BLaER1 treated with 17β-estradiol and CSF1 and Interleukin-3, amounts not matched to agents 10 nM and 100 nM (cell line): ENCODE results near the gene ATF6.

Experiments
- H3K27ac ChIP-seq, 11 experiments: shearing (Covaris generic); formaldehyde crosslinking; 2 replicates each; pipeline ENCODE4 v1.8.1; 2022
- H3K27me3 ChIP-seq, 11 experiments: shearing (Covaris generic); formaldehyde crosslinking; 2 replicates each; pipeline ENCODE4 v1.8.1; 2022
- H3K36me3 ChIP-seq, 11 experiments: shearing (Covaris generic); formaldehyde crosslinking; 2 replicates each; pipeline ENCODE4 v1.8.1; 2022
- H3K4me1 ChIP-seq, 10 experiments: shearing (Covaris generic); formaldehyde crosslinking; 2 replicates each; pipeline ENCODE4 v1.8.1; 2022
- H3K4me2 ChIP-seq, 11 experiments: shearing (Covaris generic); formaldehyde crosslinking; 2 replicates each; pipeline ENCODE4 v1.8.1; 2022
- H3K4me3 ChIP-seq, 10 experiments: shearing (Covaris generic); formaldehyde crosslinking; 2 replicates each; pipeline ENCODE4 v1.8.1; 2022
- H3K9ac ChIP-seq, 11 experiments: shearing (Covaris generic); formaldehyde crosslinking; 2 replicates each; pipeline ENCODE4 v1.8.1; 2022
- H3K9me3 ChIP-seq, 11 experiments: shearing (Covaris generic); formaldehyde crosslinking; replicated peaks in 1 of 11; 2 replicates each; pipeline ENCODE4 v1.8.1; 2022
- H4K20me1 ChIP-seq, 11 experiments: shearing (Covaris generic); formaldehyde crosslinking; 2 replicates each; pipeline ENCODE4 v1.8.1; 2022
- Cebpa-rat ChIP-seq, 11 experiments: shearing (Covaris generic); IDR thresholded peaks; 2 replicates each; pipeline ENCODE4 v1.8.1; 2022

Gene ATF6

GRCh38 chr1:161932668-161933067 is 166.5 kb downstream of the ATF6 start:
- TF ChIP-seq Cebpa-rat (IDR thresholded peaks at IDR 0.05): no peak
- H3K36me3 ChIP-seq: peaks cover 7 to 60% (median 21%) of the 10 kb centered on the region in 11 experiments; a peak in 14 of 22 replicates
- 0 out of 22 replicates have a peak, but pooled peaks cover 0 to 6% (median 0%) of the 10 kb centered on the region in 11 experiments for H4K20me1 ChIP-seq
- no peaks in the 10 kb centered on the region for H3K27me3 ChIP-seq
- peaks cover 13 to 33% (median 23%) of the 10 kb centered on the region in 10 experiments for H3K4me1 ChIP-seq
- no peak overlapping the region for H3K4me3 ChIP-seq
- no peak overlapping the region for H3K9ac ChIP-seq
- no peaks in the 10 kb centered on the region for H3K9me3 ChIP-seq
- H3K4me2 ChIP-seq: peak overlapping the region in 9 of 11 experiments; percentile 12 to 69 (median 24); a peak in 11 of 22 replicates
- H3K27ac ChIP-seq: no peak overlapping the region; a peak in 1 of 22 replicates

- no peak for TF ChIP-seq Cebpa-rat (IDR thresholded peaks at IDR 0.05)
These were observed 167.8 kb downstream of the ATF6 start for GRCh38 chr1:161933592-161934588.

GRCh38 chr1:161935264-161935663 is 169.1 kb downstream of the ATF6 start:
- Histone ChIP-seq H3K36me3 (peaks cover 8 to 62% (median 22%) of the 10 kb centered on the region in 11 experiments; a peak in 14 of 22 replicates), H3K4me3 (no peak overlapping the region), H3K4me1 (peaks cover 19 to 42% (median 24%) of the 10 kb centered on the region in 10 experiments), H3K4me2 (no peak overlapping the region), H3K9ac (no peak overlapping the region), H3K9me3 (no peaks in the 10 kb centered on the region), H4K20me1 (0 out of 22 replicates have a peak, but pooled peaks cover 0 to 6% (median 0%) of the 10 kb centered on the region in 11 experiments), H3K27ac (no peak overlapping the region), H3K27me3 (no peaks in the 10 kb centered on the region)
- no peak for TF ChIP-seq Cebpa-rat (IDR thresholded peaks at IDR 0.05)

More at GRCh38 chr1:161933592-161934588, 167.8 kb downstream of the ATF6 start:
- Histone ChIP-seq H3K36me3 (peaks cover 8 to 64% (median 24%) of the 10 kb centered on the region in 11 experiments; a peak in 14 of 22 replicates), H4K20me1 (0 out of 22 replicates have a peak, but pooled peaks cover 0 to 6% (median 0%) of the 10 kb centered on the region in 11 experiments), H3K27ac (peak overlapping the region in 1 of 11 experiments; percentile 30; a peak in 1 of 22 replicates), H3K9me3 (no peaks in the 10 kb centered on the region), H3K4me1 (peaks cover 13 to 33% (median 23%) of the 10 kb centered on the region in 10 experiments), H3K27me3 (no peaks in the 10 kb centered on the region), H3K9ac (no peak overlapping the region), H3K4me2 (peak overlapping the region; percentile 52 to 73 (median 64)), H3K4me3 (no peak overlapping the region)

GRCh38 chr1:161936786-161937185 is 170.7 kb downstream of the ATF6 start:
- 0 out of 22 replicates have a peak, but pooled peaks cover 0 to 6% (median 0%) of the 10 kb centered on the region in 11 experiments for H4K20me1 ChIP-seq
- peaks cover 9 to 67% (median 30%) of the 10 kb centered on the region in 11 experiments; a peak in 19 of 22 replicates for H3K36me3 ChIP-seq
- H3K27ac ChIP-seq: no peak overlapping the region
- no peak for TF ChIP-seq Cebpa-rat (IDR thresholded peaks at IDR 0.05)
- H3K9me3 ChIP-seq: no peaks in the 10 kb centered on the region
- H3K4me2 ChIP-seq: no peak overlapping the region
- no peak overlapping the region for H3K4me3 ChIP-seq
- no peaks in the 10 kb centered on the region for H3K27me3 ChIP-seq
- H3K4me1 ChIP-seq: peaks cover 19 to 41% (median 24%) of the 10 kb centered on the region in 10 experiments
- no peak overlapping the region for H3K9ac ChIP-seq

GRCh38 chr1:161940866-161941591 is 174.9 kb downstream of the ATF6 start:
- no peaks in the 10 kb centered on the region for H3K9me3 ChIP-seq
- no peaks in the 10 kb centered on the region for H4K20me1 ChIP-seq
- H3K27ac ChIP-seq: no peak overlapping the region
- H3K9ac ChIP-seq: no peak overlapping the region
- no peaks in the 10 kb centered on the region for H3K27me3 ChIP-seq
- H3K4me3 ChIP-seq: no peak overlapping the region
- H3K4me2 ChIP-seq: no peak overlapping the region
- H3K36me3 ChIP-seq: peaks cover 40 to 94% (median 57%) of the 10 kb centered on the region in 11 experiments; a peak in 21 of 22 replicates
- no peak for TF ChIP-seq Cebpa-rat (IDR thresholded peaks at IDR 0.05)
- H3K4me1 ChIP-seq: peaks cover 0 to 10% (median 2%) of the 10 kb centered on the region in 10 experiments; a peak in 6 of 20 replicates

- peaks cover 36 to 94% (median 53%) of the 10 kb centered on the region in 11 experiments; a peak in 21 of 22 replicates for H3K36me3 ChIP-seq
- no peak overlapping the region for H3K9ac ChIP-seq
- H3K4me3 ChIP-seq: no peak overlapping the region
- no peaks in the 10 kb centered on the region for H3K27me3 ChIP-seq
- no peaks in the 10 kb centered on the region; a peak in 1 of 22 replicates for H4K20me1 ChIP-seq
- no peaks in the 10 kb centered on the region for H3K9me3 ChIP-seq
- no peak for TF ChIP-seq Cebpa-rat (IDR thresholded peaks at IDR 0.05)
- peaks cover 0 to 10% (median 2%) of the 10 kb centered on the region in 10 experiments; a peak in 6 of 20 replicates for H3K4me1 ChIP-seq
- no peak overlapping the region for H3K27ac ChIP-seq
- H3K4me2 ChIP-seq: no peak overlapping the region
These were observed 175.8 kb downstream of the ATF6 start for GRCh38 chr1:161941726-161942436.

- H3K4me1 ChIP-seq: peaks cover 0 to 19% (median 2%) of the 10 kb centered on the region in 10 experiments; a peak in 10 of 20 replicates
- H3K4me3 ChIP-seq: no peak overlapping the region
- no peaks in the 10 kb centered on the region; a peak in 1 of 22 replicates for H4K20me1 ChIP-seq
- H3K27me3 ChIP-seq: no peaks in the 10 kb centered on the region
- no peak overlapping the region for H3K27ac ChIP-seq
- H3K9me3 ChIP-seq: no peaks in the 10 kb centered on the region
- peaks cover 34 to 81% (median 50%) of the 10 kb centered on the region in 11 experiments; a peak in 21 of 22 replicates for H3K36me3 ChIP-seq
- no peak overlapping the region for H3K4me2 ChIP-seq
- no peak overlapping the region for H3K9ac ChIP-seq
- no peak for TF ChIP-seq Cebpa-rat (IDR thresholded peaks at IDR 0.05)
These were observed 177.6 kb downstream of the ATF6 start for GRCh38 chr1:161943737-161944136.

GRCh38 chr1:161944381-161944780 is 178.3 kb downstream of the ATF6 start:
- Histone ChIP-seq H3K9ac (no peak overlapping the region), H3K9me3 (no peaks in the 10 kb centered on the region), H3K27me3 (no peaks in the 10 kb centered on the region), H3K27ac (no peak overlapping the region), H4K20me1 (no peaks in the 10 kb centered on the region; a peak in 1 of 22 replicates), H3K4me3 (no peak overlapping the region), H3K4me2 (no peak overlapping the region), H3K4me1 (peaks cover 3 to 22% (median 6%) of the 10 kb centered on the region in 10 experiments; a peak in 15 of 20 replicates), H3K36me3 (peaks cover 34 to 77% (median 50%) of the 10 kb centered on the region in 11 experiments; a peak in 21 of 22 replicates)
- TF ChIP-seq Cebpa-rat (IDR thresholded peaks at IDR 0.05): no peak
